HG02610 (cell line): ENCODE results near the gene SLC38A1.
"Not testable (repeated sequence)": the region's sequence is repeated elsewhere in the genome, so short reads cannot be mapped to it uniquely, and the experiment has no call there.

Experiments
- ATAC-seq: cut with Tn5 transposase; IDR thresholded peaks from one replicate; pipeline ENCODE4 v1.9.1; 2021; ENCODE audit warnings: mild to moderate bottlenecking, moderate library complexity; ENCODE audit not compliant: unreplicated experiment

The SLC38A1 gene

DNA sequence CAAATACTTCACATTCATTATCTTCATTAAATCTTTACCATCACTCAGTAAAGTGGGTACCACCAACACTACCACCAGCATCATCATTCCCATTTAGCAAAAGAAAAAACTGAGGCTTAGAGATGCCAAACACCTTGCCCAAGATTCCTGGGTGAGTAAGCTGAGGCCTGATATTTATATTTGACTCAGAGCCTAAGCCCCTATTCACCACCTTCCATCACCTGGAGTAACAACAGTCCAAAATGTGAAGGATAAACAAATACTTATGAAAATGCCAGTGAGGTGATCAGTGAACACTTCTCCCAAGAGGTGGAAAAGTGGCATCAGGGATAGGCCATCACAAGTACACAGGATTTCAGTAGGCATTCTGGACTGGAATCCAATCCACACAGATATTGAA is 3.7 kb downstream of the SLC38A1 start:
- ATAC-seq, result no peak

DNA sequence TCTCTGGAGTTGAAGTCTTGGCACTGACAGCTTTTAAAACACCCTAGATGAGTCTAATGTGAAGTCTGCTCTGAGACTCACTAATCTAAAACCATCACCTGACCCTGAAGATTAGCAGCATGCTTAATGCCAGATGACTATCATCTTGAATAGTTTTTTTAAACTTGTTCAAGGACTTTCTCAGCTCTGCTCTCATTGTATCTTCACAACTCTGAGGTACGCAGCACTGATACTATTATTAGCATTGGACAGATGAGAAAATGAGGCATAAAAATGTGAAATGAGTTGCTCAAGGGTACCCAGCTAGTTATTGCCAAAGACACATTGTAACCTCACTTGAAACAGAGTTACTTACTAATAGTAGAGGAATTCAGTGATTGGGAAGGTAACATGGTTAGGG is 4.8 kb downstream of the SLC38A1 start:
- no peak for ATAC-seq

DNA sequence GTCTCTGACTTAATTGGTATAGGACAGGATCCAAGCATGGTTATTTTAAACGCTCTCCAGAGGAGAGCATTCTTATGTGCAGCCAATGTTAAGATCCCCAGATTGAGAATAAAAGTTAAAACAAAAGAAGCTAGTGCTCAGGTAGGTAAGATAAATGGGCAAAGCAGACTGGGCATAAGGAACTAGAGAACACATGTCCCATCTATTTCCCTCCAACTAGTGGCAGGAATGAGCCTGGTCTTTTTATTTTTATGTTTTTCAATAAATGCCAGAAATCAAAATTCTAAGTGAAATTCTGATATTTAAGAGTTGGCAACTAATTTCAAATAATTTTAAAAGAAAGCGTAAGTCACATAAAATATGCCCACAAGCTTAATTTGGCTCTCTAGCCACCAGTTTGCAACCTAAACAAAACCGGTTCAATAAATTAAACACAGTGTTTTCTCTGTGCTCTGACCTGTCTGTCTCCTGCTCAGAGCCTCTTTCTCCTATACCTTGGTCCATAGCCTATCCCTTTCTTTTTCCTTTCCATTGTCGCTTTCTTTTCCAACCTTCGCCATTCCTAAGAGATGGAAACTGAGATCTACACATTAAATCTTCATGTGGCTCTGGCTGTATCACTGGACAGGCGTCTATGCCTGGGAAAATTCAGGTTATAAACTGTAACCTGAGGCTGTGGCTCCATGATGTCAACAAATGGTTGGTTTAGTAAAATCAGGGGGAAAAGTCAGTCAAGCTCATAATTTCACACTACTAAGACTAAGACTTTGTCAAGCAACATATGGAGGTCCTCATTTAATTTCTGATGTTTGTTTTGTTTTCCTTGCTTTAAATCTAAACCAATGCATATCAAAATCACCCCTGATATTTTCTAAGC is 5.5 kb downstream of the SLC38A1 start:
- ATAC-seq, result no peak

DNA sequence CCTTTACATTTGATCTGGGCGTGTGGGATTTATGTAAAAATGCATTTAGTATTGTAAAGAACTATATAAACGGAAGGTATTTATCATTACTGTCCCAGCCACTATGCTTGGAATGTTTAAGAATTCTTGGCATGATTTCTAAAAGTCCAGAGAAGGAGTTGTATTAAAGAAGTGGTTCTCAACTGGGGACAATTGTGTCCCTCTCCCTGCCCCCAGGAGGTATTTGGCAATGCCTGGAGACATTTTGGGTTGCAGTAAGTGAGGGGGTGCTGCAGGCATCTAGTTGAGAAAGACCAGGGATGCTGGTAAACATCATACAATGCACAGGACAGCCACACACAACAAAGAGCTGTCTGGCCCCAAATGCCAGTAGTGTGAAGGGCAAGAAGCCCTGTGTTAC is 7.2 kb downstream of the SLC38A1 start:
- no peak for ATAC-seq

DNA sequence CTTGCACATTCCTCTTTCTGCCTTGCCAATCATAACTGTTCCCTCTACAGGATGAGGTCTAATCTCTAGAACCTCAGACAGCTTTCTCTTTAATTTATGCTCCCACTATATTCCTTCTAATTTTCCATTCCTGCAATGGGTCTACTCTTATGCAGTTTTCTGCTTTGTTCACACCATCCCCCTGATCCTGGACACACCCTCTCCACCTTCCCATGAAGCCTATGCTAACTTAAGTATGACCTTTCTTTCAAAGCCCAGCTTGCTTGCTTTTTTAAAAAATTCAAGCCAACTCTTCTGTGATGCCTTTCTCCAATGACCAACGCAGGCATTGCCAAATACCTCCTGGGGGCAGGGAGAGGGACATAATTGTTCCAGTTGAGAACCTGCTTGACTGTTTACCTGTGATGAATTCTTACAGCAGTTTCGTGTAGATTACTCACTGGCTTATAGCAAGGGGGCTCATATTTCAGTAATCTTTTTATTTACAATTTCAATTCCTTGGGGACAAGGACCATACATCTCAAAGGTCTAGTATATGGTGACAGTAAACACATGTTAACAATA is 7.8 kb downstream of the SLC38A1 start:
- no peak for ATAC-seq

DNA sequence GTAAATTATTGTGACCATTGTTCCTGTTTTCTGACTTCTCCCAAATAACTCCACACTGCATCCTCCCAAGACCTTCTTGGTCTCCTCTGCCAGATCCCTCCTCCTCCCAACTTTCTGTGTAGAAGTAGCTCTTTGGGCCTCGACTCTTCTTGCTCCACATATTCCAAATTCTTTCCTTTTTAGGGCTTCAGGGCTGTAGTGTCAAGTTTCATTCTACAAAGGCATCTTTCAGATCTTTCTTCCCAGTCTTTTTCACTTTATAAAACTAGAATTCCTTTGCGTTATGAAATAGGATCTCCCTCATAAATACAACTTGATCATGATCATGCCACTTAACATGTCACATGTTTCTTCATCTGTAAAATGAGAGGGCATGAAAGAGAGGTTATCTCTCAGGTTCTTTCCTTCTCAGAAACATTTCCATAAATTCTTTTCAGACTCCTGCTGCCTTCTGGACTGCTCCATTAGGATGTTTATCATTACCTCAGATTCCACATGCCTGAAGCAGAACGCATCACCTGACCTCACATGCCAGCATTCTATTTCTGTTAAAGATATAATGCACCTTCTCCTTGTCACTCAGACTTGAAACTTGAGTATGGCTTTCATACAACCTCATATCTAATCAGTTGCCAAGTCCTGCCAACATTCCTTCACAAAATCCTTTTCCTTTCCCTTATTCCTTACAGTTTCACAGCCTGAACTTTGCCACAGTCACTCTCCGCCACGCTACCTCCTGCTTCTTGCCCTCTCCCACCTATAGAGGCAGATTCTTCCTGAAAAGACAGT is 8.5 kb downstream of the SLC38A1 start:
- no peak for ATAC-seq

DNA sequence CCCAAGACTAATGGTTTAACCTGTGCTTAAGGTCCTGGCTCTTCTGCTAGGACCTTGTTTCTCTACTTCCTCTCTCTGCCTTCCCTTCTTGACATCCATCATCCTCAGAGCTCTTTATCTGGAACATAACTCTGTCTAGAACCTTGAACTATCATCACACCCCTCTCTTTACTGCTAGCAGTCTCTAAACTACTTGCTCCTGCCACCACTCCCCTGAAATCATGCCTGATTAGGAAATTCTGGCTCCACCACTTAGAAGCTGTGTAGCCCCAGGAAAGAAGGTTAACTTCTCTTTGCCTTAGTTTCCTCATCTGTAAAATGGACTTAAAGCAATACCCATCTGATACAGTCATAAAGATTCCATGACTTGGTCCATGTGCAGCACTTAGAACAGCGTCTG is 9.1 kb downstream of the SLC38A1 start:
- ATAC-seq, result no peak

DNA sequence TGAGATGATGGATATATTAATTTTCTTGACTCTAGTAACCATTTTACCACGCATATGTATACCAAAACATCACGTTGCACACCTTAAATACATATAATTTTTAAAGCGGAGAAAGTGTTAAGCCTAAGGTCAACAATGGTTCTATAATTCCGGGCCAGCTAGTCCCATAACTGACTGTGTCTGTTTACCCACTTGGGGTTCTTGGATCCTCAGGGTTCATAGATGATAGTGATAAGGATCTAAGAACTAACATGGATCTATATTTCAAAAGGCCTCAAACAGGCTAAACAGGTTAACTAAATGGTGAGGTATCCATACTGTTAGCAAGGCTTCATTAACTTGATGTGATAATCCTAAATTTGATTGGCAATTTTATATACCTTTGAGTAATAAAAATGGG is 9.8 kb downstream of the SLC38A1 start:
- ATAC-seq, result no peak

DNA sequence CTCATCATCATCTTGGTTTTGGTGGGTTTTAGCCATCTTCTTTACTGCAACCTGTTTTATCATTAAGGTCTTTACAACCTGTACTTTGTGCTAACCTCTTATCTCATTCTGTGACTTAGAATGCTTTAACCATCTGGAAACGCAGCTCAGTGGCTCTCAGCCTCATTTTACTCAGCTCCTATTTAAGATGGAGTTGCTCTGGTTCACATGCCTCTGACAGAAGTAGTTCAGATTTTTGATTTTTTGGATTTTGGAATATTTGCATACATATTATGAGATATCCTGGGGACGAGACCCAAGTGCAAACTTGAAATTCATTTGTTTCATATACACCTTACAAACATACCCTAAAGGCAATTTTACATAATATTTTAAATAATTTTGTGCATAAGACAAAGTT is 10.7 kb downstream of the SLC38A1 start:
- ATAC-seq, result no peak

DNA sequence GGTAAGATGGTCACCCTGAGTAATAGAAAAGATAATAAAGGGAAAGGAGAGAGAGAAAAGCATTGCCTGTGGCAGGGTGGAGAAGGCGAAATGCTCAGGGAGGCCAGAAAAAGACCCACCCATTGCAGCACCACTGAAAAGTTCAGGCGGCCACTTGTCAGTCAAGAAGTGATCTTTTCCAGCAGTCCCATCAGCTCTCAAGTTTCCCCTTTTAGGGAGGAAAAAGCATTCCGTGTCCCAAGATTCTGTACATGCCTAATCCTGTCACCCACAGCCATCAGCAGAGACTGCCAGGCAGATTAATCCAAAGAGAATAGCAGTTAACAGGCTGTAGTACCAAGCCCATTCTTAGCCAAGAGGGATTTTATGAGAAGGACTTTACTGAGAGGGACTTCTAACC is 11.9 kb downstream of the SLC38A1 start:
- ATAC-seq, result no peak

DNA sequence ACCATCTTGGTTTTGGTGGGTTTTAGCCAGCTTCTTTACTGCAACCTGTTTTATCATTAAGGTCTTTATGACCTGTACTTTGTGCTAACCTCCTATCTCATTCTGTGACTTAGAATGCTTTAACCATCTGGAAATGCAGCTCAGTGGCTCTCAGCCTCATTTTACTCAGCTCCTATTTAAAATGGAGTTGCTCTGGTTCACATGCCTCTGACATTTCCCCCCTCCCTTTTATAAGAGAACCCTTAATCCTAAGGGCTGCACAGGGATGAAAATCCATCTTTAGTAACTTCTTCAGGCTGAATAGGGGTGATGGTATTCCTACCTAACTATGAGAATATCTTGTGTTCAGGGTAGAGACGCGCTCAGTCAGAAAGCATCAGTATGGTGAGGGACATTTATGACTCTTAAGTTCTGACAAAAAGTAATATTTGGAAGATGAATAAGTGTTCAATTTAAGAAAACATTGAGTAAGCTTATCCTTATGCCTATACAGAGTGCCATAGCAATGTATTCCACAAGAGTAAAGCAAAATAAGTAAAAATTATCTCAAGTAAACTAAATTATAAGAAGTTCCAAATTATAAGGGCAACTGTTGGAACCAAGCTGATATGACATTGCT is 15.2 kb downstream of the SLC38A1 start:
- ATAC-seq, result no peak

DNA sequence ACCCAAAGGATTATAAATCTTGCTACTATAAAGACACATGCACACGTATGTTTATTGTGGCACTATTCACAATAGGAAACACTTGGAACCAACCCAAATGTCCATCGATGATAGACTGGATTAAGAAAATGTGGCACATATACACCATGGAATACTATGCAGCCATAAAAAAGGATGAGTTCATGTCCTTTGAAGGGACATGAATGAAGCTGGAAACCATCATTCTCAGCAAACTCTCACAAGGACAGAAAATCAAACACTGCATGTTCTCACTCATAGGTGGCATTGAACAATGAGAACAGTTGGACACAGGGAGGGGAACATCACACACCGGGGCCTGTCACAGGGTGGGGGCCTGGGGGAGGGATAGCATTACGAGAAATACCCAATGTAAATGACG is 16.8 kb downstream of the SLC38A1 start:
- ATAC-seq, result not testable (repeated sequence)

DNA sequence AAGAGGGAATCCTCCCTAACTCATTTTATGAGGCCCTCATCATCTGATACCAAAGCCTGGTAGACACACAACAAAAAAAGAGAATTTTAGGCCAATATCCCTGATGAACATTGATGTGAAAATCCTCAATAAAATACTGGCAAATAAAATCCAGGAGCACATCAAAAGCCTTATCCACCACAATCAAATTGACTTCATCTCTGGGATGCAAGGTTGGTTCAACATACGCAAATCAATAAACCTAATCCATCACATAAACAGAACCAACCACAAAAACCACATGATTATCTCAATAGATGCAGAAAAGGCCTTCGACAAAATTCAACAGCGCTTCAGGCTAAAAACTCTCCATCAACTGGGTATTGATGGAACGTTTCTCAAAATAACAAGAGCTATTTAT is 18.9 kb downstream of the SLC38A1 start:
- not testable (repeated sequence) for ATAC-seq

DNA sequence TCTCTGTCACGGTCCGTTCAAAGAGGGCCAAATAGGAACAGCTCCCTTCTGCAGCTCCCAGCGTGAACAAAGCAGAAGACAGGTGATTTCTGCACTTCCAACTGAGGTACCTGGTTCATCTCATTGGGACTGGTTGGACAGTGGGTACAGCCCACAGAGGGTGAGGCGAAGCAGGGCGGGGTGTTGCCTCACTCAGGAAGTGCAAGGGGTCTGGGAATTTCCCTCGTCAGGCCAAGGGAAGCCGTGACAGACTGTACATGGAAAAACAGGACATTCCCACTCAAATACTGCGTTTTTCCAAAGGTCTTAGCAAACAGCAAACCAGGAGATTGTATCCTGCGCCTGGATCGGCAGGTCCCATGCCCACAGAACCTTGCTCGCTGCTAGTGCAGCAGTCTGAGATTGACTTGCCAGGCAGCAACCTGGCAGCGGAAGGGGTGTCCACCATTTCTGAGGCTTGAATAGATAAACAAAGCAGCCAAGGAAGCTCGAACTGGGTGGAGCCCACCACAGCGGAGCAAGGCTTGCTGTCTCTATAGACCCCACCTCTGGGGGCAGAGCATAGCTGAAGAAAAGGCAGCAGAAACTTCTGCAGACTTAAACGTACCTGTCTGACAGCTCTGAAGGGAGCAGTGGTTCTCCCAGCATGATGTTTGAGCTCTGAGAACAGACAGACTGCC is 22.7 kb downstream of the SLC38A1 start:
- ATAC-seq, result no peak

DNA sequence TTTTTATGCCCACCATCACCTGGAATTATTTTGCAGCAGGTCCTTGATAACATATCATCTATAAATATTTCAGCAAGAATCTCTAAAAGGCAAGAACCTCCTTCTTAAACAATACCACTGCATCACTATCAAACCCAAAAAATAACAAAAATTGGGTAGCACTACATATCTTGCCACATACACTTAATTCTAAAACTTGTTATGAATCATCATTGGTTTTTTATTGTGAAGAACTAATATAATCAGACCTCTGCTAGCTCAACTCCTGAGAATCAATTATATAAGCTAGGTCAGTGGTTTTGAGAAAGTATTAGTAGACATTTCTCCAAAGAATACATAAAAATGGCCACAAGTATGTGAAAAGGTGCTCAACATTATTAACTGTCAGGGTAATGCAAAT is 23.8 kb downstream of the SLC38A1 start:
- ATAC-seq, result no peak

DNA sequence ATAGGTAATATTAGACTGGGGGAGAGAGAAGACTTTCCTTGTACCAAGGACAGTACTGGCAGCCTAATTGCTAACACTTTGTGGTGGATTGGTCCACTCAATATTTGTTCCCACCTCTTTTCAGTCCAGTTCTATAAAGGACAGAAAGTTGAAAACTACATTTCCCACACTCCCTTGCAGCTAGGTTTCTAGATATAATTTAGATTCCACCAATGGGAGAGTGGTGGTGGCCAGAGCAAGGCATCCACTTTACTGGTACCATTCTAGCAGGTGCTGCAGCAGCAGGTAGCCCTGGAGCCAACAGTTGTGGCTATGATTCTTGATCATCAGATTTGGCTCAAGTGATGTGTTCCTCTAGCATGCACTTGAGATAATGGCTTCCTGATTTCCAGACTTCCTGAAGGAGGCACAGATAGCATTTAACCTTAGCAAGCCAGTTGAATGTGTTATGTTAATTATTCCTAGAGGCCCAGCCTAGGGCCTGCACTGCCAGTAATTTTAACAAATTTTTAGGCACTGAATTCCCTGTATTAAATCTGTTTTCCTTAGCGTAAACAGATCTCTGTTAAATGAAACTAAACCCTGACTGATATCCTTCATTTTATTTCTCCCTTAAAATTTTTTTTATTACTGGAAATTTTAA is 24.4 kb downstream of the SLC38A1 start:
- no peak for ATAC-seq

DNA sequence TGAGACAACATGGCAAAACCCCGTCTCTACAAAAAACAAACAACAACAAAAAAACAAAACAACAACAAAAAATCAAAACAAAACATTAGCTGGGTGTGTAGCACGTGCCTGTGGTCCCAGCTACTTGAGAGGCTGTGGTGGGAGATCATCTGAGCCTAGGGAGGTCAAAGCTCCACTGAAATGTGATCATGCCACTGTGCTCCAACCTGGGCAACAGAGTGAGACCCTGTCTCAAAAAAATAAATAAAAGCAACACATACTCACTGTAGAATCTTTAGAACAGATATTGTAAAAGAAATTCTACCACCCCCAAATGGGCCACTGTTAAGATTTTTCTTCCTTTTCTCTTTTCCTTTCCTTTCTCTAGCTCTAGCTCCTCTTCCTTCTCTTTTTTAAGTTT is 26.3 kb downstream of the SLC38A1 start:
- no peak for ATAC-seq

DNA sequence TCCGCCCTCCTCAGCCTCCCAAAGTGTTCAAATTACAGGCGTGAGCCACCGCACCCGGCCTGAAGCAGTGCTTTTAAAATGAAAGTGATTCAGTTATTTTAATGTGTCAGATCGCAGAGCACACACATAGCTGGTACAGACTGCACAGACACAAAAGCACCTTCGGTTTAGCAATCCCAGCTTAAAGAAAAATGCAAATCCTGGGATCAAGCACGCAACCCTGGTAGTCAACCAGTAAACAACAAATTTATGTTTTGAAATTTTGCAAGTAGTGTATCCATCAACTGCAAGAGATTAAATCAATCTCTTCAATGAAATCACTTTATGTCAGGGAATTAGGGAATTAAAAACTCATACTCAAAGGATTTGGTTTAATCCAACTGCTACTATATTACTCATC is 28.4 kb downstream of the SLC38A1 start:
- no peak for ATAC-seq

DNA sequence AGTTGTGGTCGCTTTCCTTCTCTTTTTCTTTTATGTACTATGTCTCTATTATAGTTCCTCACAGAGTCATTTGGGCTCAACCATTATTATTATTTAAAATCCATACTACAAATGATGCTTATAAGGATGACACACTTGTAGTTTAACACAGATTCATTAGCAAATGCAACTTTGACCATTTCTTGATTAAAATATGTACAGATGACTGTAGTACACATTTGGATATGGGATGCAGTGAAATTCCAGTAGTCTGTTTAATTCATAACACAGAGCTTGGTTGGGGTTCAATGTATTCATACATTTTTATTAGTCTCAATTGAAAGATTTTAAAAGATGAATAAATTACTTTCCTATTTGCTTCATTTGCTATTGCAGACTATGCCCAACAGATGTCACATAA is 30.0 kb downstream of the SLC38A1 start:
- ATAC-seq, result no peak

DNA sequence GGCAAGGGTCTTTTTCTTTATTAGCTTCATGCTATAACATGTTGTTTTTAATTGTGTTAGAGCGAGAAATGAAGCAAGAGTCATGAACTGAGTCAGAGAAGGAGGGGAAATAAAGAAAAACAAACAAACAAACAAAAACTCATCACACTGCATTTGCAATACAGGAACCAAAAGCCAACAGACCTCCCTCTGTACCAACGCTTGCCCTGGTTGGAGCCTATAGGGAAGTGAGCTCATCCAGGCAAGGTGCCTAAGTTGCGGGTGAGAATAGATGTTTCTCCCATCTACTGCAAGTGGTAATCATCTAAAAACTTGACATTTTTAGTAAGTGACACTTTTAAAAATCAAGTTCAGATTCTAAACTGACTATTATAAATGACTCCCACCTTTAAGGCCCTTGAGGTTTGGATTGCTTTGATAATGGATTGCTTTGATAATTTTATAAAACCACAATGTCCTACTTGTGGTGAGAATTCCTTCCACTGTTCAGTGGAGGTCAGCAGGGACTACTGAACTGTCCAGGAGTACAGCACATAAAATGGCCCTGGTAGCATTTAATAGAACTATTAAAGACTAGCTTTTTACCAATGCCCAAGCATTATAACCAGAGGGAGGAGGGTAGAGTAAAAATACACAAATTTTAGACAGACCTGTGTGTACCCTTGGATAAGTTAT is 31.3 kb downstream of the SLC38A1 start:
- no peak for ATAC-seq
